Breast epithelium (tissue), 4 donors: ENCODE results near the gene CLEC4G. TPM values are rescaled to one million over a fixed set of nuclear protein-coding genes. Genes with fewer than 3 reads are reported as not detected.
A peak's percentile ranks its signal among the peaks of the same experiment; 100 is the strongest.

ENCODE experiments used
- DNase-seq, 2 donors: peaks; one replicate each; pipeline ENCODE4 v3.0.0-alpha.2; 2019; ENCODE audit warnings: low spot score in 2 of 2
- H3K27ac ChIP-seq, 2 donors: fragments of 200-600 bp; sonication (generic) in 1 of 2; one replicate each; pipeline ENCODE4 v1.5.1; 2016 to 2019; ENCODE audit warnings: mild to moderate bottlenecking in 1 of 2
- H3K27me3 ChIP-seq, 2 donors: fragments of 200-600 bp; sonication (generic) in 1 of 2; one replicate each; pipeline versions ENCODE4 v1.5.1 to v1.6.0; 2017 to 2019; ENCODE audit warnings: control low read depth in 1 of 2, mild to moderate bottlenecking in 1 of 2
- H3K36me3 ChIP-seq: fragments of 200-600 bp; one replicate; pipeline ENCODE4 v1.5.1; 2019
- H3K4me1 ChIP-seq, 2 donors: fragments of 200-600 bp; sonication (generic); one replicate each; pipeline ENCODE4 v1.5.1; 2016 to 2019; ENCODE audit warnings: control low read depth in 1 of 2
- H3K4me3 ChIP-seq, 3 donors: fragments of 200-600 bp; sonication (generic); 1 replicate in 2 of 3; 2 replicates in 1 of 3; pipeline ENCODE4 v1.5.1; 2016 to 2019; ENCODE audit warnings: mild to moderate bottlenecking in 3 of 3, moderate library complexity in 2 of 3
- H3K9me3 ChIP-seq, 2 donors: fragments of 200-600 bp; sonication (generic) in 1 of 2; one replicate each; pipeline ENCODE4 v1.5.1; 2016 to 2019; ENCODE audit warnings: control low read depth in 1 of 2
- POLR2A ChIP-seq: fragments of 450-650 bp; IDR thresholded peaks from one replicate; pipeline ENCODE4 v1.6.1; 2016; ENCODE audit warnings: antibody characterized with exemption, mild to moderate bottlenecking, moderate library complexity
- POLR2AphosphoS5 ChIP-seq, 3 donors: sonication (generic); formaldehyde crosslinking; IDR thresholded peaks; one replicate each; pipeline ENCODE4 v1.6.1; 2017; ENCODE audit warnings: antibody characterized with exemption in 3 of 3
- intact Hi-C: fragments of 100-400 bp; cut with DNase I; formaldehyde crosslinking; loops from one replicate; pipeline ENCODE4 v1.15.1; 2023; ENCODE audit warnings: low total_unique reads
- total RNA-seq, 3 donors: library from RNA; depleted of rRNA; stranded (reverse); fragments of >200 nt; gene quantifications; one replicate each; pipeline ENCODE4 v1.1.0, GENCODE V29; 2016
- TF ChIP-seq, protein P1 (sequence below), 3 donors: fragments of 450-650 bp; IDR thresholded peaks; one replicate each; pipeline ENCODE4 v1.5.1; 2016 to 2017; ENCODE audit warnings: antibody characterized with exemption in 3 of 3, mild to moderate bottlenecking in 3 of 3, moderate library complexity in 3 of 3

The CLEC4G gene
- total RNA-seq, 3 donors from 2014 or later = 1.3 to 3.7 TPM; not detected in 1

DNA sequence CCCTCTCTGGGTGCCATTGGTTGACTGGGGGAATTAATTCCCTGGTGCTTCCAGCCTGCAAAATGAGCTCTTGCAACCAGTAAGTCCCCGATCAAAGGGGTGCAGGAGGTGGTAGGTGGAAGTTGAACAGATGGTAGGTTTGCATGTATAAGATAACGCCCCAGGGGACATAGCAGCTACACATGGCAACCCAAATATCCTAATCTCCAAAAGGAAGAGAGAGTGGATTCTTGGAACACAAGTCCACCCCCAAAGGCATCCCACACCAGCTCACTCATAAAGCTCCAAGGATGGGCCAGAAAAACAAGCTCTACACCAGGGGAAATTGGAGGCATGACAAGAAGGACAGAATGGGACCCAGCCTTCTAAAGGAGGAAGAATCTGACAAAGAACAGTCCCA is 10.7 kb upstream of the CLEC4G start:
- intact Hi-C loops = no loop called here
- Histone ChIP-seq H3K4me3 (no peak overlapping the region), H3K9me3 (no peaks in the 10 kb centered on the region), H3K27ac (no peak overlapping the region), H3K36me3 (no peaks in the 10 kb centered on the region), H3K4me1 (no peaks in the 10 kb centered on the region), H3K27me3 (peaks cover 0 to 34% of the 10 kb centered on the region in 2 donors)
- no peak for DNase-seq
- TF ChIP-seq POLR2A (no peak), POLR2AphosphoS5 (IDR thresholded peaks at IDR 0.05) (no peak)
- TF ChIP-seq, protein P1, sequence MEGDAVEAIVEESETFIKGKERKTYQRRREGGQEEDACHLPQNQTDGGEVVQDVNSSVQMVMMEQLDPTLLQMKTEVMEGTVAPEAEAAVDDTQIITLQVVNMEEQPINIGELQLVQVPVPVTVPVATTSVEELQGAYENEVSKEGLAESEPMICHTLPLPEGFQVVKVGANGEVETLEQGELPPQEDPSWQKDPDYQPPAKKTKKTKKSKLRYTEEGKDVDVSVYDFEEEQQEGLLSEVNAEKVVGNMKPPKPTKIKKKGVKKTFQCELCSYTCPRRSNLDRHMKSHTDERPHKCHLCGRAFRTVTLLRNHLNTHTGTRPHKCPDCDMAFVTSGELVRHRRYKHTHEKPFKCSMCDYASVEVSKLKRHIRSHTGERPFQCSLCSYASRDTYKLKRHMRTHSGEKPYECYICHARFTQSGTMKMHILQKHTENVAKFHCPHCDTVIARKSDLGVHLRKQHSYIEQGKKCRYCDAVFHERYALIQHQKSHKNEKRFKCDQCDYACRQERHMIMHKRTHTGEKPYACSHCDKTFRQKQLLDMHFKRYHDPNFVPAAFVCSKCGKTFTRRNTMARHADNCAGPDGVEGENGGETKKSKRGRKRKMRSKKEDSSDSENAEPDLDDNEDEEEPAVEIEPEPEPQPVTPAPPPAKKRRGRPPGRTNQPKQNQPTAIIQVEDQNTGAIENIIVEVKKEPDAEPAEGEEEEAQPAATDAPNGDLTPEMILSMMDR (IDR thresholded peaks at IDR 0.05) = no peak

DNA sequence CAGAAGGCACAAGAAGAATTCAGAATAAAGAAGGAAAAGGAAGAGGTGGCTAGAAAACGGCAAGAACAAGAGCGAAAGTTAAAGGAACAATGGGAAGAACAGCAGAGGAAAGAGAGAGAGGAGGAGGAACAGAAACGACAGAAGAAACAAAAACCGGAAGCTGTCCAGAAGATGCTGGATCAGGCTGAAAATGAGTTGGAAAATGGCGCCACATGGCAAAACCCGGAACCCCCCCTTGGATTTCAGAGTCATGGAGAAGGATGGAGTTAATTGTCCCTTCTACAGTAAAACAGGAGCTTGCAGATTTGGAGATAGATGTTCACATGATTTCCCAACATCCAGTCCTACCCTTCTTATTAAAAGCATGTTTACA is 8.8 kb upstream of the CLEC4G start:
- intact Hi-C loops = no loop called here

DNA sequence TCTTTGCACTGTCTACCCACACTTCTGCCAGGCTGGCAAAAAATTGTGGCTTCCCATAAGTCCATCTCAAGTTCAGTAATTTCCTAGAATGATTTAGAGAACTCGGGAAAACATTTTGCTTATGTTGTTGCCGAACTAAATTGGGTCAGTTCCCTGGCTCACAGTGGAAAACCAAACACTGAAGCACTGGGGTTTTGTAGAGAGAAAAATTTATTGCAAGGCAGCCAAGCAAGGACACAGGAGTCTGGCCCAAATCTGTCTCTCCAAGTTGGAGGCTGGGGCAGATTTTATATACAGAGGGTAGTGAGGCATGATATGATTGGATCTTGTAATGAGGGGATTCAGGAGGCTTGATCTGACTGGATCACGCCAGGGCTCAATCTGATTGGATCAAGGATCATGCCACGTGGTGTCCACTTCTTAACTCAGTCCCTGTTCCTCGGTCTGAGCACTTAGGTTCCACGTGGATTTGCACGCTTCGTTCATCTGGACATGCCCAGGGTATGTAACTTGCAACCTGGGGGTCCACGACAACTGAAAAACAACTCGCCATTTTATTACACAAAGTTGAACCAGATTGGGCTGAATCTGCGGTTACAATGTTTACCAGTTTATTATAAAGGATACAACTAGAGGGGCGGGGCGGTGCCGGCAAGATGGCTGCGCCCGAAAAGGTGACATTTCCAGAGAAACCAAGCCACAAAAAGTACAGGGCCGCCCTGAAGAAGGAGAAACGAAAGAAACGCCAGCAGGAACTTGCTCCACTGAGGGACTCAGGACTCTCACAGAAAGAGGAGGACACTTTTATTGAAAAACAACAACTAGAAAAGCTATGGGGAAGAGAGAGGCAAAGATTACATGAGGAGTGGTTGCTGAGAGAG is 8.1 kb upstream of the CLEC4G start:
- intact Hi-C loops = no loop called here
- DNase-seq = no peak

More for the DNA sequence above, 8.8 kb upstream of the CLEC4G start:
- no peak for TF ChIP-seq POLR2AphosphoS5 (IDR thresholded peaks at IDR 0.05)
- TF ChIP-seq POLR2A = no peak
- TF ChIP-seq, protein P1 (IDR thresholded peaks at IDR 0.05) = no peak
- Histone ChIP-seq H3K27ac (no peak overlapping the region), H3K4me1 (no peaks in the 10 kb centered on the region), H3K4me3 (peak overlapping the region in 1 of 3 donors; percentile 3), H3K9me3 (no peaks in the 10 kb centered on the region), H3K27me3 (peaks cover 0 to 29% of the 10 kb centered on the region in 2 donors), H3K36me3 (no peaks in the 10 kb centered on the region)
- DNase-seq = no peak

DNA sequence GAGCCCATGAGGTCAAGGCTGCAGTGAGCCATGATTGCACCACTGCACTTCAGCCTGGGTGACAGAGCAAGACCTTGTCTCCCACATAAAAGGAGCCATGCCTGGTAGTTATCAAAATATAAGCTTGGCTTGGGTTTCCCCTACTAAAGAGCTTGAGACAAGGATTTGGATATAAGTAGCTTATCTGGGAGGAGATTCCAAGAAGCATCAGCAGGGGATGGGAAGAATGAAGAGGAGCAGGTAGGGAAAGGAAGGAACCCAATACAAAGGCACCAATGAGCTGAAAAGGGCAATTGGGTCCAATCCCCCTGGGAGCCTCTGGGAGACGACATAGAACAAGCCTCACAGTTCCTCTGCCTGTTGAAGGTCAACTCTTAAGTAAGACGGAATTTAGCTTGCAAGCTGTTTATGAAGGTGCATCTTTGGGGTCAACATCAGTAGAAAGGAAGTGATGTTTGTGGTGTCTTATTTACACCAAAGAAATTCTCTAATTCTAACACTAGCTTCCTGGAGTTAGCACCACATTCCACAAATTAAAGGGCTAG is 7.4 kb upstream of the CLEC4G start:
- Histone ChIP-seq H3K36me3 (no peaks in the 10 kb centered on the region), H3K27ac (no peak overlapping the region), H3K4me3 (no peak overlapping the region), H3K4me1 (no peaks in the 10 kb centered on the region), H3K27me3 (peaks cover 0 to 22% of the 10 kb centered on the region in 2 donors), H3K9me3 (no peaks in the 10 kb centered on the region)
- intact Hi-C loops = no loop called here
- TF ChIP-seq POLR2A = no peak
- TF ChIP-seq, protein P1 (IDR thresholded peaks at IDR 0.05) = no peak
- no peak for TF ChIP-seq POLR2AphosphoS5 (IDR thresholded peaks at IDR 0.05)
- no peak for DNase-seq

More for the DNA sequence above, 8.1 kb upstream of the CLEC4G start:
- Histone ChIP-seq H3K27ac (no peak overlapping the region), H3K4me1 (no peaks in the 10 kb centered on the region), H3K27me3 (peaks cover 0 to 28% of the 10 kb centered on the region in 2 donors), H3K9me3 (no peaks in the 10 kb centered on the region), H3K4me3 (peak overlapping the region in 1 of 3 donors; percentile 3), H3K36me3 (no peaks in the 10 kb centered on the region)
- no peak for TF ChIP-seq POLR2AphosphoS5 (IDR thresholded peaks at IDR 0.05)

DNA sequence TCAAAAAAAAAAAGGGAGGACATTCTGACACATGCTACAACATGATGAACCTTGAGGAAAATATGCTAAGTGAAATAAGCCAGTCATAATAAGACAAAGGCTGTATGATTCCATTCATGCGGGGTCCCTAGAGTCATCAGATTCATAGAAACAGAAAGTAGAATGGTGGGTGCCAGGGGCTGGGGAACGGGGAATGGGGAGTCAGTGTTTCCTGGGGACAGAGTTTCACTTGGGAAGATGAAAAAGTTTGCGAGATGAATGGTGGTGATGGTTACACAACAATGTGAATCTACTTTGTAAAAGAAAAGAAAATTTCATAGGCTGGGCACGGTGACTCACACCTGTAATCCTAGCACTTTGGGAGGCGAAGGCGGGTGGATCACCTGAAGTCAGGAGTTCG is 6.1 kb upstream of the CLEC4G start:
- no peaks in the 10 kb centered on the region for H3K9me3 ChIP-seq
- TF ChIP-seq, protein P1 (IDR thresholded peaks at IDR 0.05) = no peak
- TF ChIP-seq POLR2A = no peak
- no peak for TF ChIP-seq POLR2AphosphoS5 (IDR thresholded peaks at IDR 0.05)
- no peak overlapping the region for H3K4me3 ChIP-seq
- peaks cover 0 to 13% of the 10 kb centered on the region in 2 donors for H3K27me3 ChIP-seq
- intact Hi-C loops = no loop called here
- no peaks in the 10 kb centered on the region for H3K4me1 ChIP-seq
- no peaks in the 10 kb centered on the region for H3K36me3 ChIP-seq
- H3K27ac ChIP-seq = no peak overlapping the region
- DNase-seq = no peak
